Stimulated activated CD8-positive, alpha-beta memory T cell treated with anti-CD3 and anti-CD28 coated beads, Interleukin-12 subunit alpha, Interleukin-12 subunit beta, amount 100 ng/mL, for 4 hours (primary cell): Measurements from ENCODE around the gene CENPN.

Source experiments
- DNase-seq: peaks from one replicate; pipeline ENCODE4 v3.0.0-alpha.2; 2020; ENCODE audit warnings: low read depth

The CENPN gene

GRCh38 chr16:81080233-81080632 is 73.2 kb downstream of the CENPN start:
- DNase-seq, result no peak

GRCh38 chr16:81081014-81081413 is 74.0 kb downstream of the CENPN start:
- DNase-seq, result no peak
